Left forelimb (tissue), 1 donor: Measurements from ENCODE around the gene UPK1A.
"Not testable (repeated sequence)": the region's sequence is repeated elsewhere in the genome, so short reads cannot be mapped to it uniquely, and the experiment has no call there.

Experiments
- DNase-seq: peaks from one replicate; pipeline ENCODE4 v3.0.0-alpha.2; 2018; ENCODE audit warnings: low spot score

UPK1A gene

DNA sequence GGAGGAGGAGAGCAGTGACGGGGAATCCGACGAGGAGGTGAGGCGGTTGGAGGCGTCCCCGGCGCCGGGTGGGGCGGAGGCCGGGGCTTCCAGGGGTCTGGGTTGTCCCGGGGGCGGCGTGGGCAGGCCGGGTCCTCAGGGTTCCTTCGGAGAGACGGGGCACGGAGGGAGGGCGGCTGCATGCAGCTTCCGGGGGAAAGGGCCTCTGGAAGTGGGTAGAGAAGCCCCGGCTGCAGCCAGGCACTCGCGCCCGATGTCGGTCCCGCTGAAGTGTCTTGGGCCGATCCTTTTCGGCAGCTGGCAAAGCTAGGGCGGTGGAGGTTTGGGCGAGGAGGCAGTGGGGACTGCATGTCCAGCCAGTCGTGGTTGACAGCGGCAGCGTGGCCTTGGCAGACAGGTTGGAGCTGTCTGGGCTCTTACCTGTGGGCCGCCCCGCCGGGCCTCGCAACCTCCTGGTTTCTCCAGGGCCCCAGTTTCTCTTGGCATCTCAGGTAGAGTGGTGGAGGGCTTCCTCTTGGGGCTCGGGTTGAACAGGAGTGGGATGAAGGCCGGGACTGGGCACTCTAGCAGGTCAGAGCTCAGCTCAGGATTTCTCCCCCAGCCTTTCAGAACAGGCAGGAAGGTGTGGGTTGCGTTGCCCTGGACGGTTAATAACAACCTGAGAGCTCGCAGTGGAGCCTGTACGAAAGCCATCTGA is 52.2 kb downstream of the UPK1A start:
- no peak for DNase-seq

DNA sequence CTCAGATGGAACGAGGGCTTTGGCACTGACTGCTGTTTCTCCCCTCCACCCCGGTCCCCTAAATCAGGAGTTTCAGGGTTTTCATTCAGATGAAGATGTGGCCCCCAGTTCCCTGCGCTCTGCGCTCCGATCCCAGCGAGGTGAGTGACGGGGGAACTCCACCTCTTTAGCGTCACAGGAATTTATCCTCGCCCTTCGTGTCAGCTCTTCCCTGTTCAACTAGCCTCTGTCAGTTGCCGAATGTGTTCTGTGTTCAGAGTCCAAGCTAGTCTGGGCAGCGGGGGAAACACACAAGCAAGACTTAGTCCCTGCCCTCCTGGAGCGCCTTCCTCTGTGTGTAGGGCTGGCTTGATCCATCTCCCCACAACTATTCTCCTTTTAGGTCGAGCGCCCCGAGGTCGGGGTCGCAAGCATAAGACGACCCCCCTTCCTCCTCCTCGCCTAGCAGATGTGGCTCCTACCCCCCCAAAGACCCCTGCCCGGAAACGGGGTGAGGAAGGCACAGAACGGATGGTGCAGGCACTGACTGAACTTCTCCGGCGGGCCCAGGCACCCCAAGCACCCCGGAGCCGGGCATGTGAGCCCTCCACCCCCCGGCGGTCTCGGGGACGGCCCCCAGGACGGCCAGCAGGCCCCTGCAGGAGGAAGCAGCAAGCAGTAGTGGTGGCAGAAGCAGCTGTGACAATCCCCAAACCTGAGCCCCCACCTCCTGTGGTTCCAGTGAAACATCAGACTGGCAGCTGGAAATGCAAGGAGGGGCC is 53.3 kb downstream of the UPK1A start:
- DNase-seq, result no peak

DNA sequence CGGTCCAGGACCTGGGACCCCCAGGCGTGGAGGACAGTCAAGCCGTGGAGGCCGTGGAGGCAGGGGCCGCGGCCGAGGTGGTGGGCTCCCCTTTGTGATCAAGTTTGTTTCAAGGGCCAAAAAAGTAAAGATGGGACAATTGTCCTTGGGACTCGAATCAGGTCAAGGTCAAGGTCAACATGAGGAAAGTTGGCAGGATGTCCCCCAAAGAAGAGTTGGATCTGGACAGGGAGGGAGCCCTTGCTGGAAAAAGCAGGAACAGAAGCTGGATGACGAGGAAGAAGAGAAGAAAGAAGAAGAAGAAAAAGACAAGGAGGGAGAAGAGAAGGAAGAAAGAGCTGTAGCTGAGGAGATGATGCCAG is 53.8 kb downstream of the UPK1A start:
- no peak for DNase-seq

DNA sequence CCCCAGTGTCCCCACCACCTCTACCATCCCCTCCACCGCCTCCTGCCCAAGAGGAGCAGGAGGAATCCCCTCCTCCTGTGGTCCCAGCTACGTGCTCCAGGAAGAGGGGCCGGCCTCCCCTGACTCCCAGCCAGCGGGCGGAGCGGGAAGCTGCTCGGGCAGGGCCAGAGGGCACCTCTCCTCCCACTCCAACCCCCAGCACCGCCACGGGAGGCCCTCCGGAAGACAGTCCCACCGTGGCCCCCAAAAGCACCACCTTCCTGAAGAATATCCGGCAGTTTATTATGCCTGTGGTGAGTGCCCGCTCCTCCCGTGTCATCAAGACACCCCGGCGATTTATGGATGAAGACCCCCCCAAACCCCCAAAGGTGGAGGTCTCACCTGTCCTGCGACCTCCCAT is 54.3 kb downstream of the UPK1A start:
- DNase-seq, result no peak

DNA sequence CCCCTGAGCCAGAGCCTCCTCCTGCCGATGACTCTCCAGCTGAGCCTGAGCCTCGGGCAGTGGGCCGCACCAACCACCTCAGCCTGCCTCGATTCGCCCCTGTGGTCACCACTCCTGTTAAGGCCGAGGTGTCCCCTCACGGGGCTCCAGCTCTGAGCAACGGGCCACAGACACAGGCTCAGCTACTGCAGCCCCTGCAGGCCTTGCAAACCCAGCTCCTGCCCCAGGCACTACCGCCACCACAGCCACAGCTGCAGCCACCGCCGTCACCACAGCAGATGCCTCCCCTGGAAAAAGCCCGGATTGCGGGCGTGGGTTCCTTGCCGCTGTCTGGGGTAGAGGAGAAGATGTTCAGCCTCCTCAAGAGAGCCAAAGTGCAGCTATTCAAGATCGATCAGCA is 55.1 kb downstream of the UPK1A start:
- DNase-seq, result no peak

DNA sequence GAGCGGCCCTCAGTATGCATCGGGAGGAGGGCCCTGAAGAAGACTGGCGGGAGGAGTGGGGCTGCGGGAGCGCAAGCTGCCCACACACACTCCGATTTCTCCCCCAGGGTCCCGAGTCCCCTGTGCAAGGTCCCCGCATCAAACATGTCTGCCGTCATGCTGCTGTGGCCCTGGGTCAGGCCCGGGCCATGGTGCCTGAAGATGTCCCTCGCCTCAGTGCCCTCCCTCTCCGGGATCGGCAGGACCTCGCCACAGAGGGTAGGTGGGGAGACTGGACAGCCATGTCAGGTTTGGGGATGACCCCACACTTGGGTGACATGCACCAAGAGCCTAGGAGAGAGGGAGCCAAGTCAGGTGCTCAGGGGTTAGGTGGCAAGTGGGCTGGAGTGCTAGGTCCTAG is 56.1 kb downstream of the UPK1A start:
- no peak for DNase-seq

GRCh38 chr19:35722897-35723296 is 56.6 kb downstream of the UPK1A start:
- DNase-seq, result no peak

DNA sequence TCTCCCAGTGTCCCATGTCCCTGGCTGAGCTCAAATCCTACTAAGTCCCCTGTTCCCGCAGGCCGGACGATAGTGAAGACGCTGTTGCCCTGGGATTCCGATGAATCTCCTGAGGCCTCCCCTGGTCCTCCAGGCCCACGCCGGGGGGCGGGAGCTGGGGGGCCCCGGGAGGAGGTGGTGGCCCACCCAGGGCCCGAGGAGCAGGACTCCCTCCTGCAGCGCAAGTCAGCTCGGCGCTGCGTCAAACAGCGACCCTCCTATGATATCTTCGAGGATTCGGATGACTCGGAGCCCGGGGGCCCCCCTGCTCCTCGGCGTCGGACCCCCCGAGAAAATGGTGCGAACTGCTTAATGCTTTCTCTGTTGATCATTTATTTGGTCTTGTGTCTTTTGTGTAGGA is 57.4 kb downstream of the UPK1A start:
- DNase-seq, result no peak

GRCh38 chr19:35724132-35724531 is 57.8 kb downstream of the UPK1A start:
- not testable (repeated sequence) for DNase-seq

DNA sequence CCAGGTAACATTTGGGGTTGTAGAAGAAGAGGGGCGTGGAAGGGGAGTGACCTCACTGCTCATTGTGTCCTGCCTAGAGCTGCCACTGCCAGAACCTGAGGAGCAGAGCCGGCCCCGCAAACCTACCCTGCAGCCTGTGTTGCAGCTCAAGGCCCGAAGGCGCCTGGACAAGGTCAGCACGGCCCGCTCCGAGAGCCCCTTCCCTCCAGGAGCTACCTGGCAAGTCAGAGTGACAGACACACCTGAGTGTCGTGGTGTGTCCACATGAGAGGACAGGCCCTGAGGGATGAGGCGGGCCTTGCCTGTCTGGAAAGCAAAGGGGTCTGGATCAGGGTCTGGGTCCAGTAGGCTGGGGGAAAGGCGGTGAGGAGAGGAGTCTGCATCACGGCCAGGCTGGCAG is 58.2 kb downstream of the UPK1A start:
- DNase-seq, result no peak

DNA sequence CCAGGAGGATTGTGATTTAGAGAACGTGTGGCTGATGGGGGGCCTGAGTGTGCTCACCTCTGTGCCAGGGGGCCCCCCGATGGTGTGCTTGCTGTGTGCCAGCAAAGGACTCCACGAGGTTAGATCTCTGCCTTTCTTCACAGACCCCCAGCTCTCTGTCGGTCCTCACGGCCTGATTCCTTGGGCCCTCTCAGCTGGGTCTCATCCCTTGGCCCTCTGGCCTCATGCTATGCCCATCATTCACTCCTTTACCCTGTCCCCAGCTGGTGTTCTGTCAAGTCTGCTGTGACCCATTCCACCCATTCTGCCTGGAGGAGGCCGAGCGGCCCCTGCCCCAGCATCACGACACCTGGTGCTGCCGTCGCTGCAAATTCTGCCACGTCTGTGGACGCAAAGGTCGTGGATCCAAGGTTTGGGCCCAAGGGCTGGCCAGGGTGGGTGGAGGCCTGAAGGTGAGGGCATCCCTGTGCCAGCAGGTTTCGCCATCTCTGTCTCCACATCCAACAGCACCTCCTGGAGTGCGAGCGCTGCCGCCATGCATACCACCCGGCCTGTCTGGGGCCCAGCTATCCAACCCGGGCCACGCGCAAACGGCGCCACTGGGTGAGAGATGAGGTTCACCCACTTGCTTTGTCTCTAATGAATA is 59.0 kb downstream of the UPK1A start:
- DNase-seq, result no peak

DNA sequence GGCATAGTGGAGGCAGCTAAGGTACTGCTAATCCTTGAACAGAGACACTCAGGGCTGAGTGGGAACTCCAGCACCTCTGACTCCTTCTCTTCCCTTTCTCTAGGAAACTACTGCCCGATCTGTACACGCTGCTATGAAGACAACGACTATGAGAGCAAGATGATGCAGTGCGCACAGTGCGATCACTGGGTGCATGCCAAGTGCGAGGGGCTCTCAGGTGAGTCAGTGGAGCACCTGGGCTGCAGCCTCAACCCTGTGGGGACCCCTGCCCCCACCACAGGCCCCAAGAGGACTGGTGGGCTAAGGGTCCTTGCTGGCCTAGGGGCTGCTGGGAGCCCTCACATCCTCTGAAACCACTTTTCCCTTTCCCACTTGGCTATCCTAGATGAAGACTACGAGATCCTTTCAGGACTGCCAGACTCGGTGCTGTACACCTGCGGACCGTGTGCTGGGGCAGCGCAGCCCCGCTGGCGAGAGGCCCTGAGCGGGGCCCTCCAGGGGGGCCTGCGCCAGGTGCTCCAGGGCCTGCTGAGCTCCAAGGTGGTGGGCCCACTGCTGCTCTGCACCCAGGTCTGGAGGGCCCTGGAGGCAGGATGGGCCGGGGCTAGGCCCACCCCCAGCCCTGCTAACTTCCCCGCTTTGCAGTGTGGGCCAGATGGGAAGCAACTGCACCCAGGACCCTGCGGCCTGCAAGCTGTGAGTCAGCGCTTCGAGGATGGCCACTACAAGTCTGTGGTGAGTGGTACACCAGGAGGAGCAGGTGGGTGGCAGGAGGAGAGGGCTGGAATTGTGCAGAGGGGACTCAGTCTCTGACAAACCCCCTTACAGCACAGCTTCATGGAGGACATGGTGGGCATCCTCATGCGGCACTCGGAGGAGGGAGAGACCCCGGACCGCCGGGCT is 61.0 kb downstream of the UPK1A start:
- no peak for DNase-seq
